GM21529 (cell line): ENCODE results near the gene WDR62.

Experiments used
- ATAC-seq: cut with Tn5 transposase; IDR thresholded peaks from one replicate; pipeline ENCODE4 v1.9.1; 2021; ENCODE audit not compliant: unreplicated experiment

Gene WDR62

DNA sequence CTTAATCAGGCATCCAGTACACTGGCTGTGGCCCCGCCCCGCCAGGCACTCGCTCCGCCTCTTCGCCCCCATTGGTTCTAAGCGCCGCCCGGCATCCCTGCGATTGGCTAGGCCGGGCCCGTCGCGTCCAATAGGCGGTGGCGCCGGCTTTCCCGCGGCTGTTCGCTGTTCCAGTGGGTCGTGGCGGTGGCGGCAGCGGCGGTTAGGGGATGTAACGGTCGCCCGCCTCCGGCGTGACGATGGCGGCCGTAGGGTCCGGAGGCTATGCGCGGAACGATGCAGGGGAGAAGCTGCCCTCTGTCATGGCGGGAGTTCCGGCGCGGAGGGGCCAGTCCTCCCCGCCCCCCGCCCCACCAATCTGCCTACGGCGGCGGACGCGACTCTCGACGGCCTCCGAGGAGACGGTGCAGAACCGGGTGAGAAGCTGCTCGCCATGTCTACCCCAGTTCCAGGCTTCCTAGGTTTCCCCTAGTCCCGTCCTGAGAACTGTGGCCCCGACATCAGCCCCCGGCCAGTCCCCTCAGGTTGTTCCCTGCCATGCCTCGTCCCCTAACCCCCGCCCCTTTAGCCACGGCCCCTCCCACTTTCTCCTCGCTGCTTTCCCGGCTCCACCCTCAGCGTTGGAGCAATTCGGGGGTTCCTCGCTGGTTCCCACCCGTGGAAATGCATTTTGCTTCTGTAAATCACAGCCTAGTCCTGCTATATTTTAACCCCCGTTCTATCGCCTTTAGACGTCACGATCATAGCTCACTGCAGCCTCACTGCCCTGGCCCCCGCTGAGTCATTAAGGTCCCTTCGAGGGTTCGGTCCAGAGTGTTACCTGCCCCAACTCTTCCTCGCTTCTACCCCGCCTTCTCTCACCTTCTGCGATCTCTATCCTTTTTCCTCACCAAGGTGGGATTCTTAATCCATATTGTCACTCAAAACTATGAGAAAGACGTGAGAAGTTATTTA lies at the start of gene WDR62:
TSS of gene WDR62 (plus strand) at position 165 of the 954 bp plus-strand sequence. CDS start at position 240, 75 bp downstream.
- ATAC-seq: peak; percentile 70

GRCh38 chr19:36006955-36007354 lies 47.7 kb upstream of the WDR62 start:
- no peak for ATAC-seq

DNA sequence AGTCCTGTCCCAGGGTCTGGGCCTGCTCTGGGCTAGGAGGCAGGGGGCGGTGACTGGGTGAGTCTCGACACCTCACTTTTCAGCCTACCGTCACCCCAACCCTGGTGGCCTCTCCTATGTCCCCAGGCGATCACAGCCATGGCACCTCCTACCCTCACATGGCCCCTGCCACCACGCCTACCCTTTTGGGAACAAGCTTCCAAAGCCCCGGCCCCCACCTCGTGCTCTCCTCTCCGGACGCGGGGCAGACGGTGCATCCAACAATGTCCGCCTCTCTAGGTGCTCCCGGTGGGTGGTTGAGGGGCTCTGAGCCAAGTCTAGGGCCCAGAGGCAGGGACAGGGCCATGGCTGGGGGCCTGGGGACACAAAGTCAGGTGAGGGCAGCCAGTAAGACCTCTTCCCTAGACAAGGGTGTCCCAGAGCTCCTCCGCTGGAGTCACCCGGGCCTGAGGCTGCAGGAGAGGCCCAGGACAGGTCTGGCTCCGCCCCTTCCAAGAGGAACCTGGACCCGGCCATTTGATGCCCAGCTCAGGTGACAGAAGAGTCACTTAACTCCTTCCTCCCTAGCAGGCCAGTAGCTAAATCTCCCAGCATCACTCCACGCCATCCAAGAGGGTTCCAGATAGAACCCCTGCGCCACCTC lies 46.2 kb upstream of the WDR62 start, which contains the start of gene SYNE4:
TSS of gene SYNE4 (minus strand) at position 478 of the 643 bp plus-strand sequence. CDS start at position 346, 132 bp downstream.
- no peak for ATAC-seq

DNA sequence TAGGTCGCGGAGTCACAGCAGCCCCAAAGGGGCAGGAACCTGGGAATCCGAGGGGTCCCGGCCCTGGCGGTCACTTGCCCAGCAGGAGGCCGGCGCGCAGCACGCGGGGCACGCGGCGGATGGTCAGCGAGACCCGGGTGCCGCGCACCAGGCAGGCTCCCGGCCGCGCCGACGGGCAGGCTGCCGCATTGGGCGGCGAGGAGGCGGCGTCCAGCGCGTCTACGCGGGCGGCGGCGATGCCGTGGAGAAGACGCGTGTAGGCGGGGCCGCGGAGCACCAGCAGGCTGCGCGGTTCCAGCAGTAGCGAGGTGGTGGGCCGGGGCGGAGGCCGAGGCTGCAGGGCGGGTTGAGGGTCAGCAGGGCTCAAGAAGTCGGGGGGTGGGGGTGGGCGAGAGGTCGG lies 45.5 kb upstream of the WDR62 start:
- no peak for ATAC-seq

DNA sequence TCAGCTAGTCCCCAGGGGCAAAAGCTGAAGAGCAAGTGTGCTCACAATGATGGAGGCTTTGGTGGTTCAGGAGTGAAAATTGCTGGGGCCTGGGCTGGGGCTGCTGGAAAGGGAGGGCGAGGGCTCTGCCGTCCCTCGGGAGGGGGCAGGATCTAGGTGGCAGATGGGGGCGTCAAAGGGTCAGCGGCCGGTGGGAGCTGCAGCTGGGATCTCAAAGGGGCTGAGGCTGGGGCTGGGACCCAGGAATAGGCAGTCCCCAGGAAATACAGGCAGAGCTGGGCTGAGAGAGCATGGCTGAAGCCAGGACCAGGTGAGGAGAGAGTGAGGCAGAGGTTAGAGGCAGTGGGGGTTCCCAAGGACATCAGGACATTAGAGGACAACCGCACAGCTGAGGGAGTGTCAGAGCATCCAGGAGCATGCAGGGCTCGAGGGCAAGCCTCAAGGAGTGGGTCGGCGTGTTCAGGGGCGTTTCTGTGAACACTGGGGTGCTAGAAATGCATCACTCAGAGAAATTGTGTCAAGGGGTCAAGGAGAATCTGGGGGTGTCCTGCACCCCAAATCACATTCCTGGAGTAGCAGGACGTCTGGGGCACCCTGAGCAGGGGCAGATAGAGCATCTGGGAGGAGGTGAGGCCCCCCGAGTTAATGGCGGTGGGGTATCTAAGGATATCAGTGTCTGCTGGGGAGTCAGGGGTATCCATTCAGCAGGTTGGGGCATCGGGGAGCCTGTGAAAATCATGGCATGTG lies 44.9 kb upstream of the WDR62 start:
- ATAC-seq: no peak

DNA sequence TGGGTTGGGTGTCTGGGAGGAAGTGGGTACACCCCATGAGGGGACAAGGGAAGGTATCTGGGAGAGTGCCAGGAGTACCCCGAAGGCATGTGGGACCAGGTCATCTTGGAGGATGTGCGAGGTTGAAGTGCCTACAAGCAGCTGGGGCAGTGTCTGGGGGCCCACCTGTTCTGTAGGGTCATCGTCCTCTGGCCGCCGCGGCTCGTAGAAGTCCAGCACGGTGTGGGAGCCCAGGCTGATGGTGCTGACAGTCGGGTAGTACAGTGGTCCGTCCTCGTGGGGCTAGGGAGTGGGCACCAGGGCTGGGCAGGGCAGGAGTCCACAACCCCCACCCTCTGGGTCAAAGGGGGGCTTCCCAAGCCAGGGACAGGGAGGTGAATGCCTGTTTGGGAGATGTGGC lies 44.3 kb upstream of the WDR62 start:
- no peak for ATAC-seq

GRCh38 chr19:36013280-36014011 lies 41.3 kb upstream of the WDR62 start:
- no peak for ATAC-seq

- ATAC-seq: peak; percentile 93
Measured at GRCh38 chr19:36014012-36014924, 40.4 kb upstream of the WDR62 start, which contains the start of gene ALKBH6. Gene ALKBH6, minus strand, starts transcription at chr19:36014213. Its CDS starts 816 bp downstream, at chr19:36013397.

GRCh38 chr19:36019061-36019670 lies 35.5 kb upstream of the WDR62 start:
- no peak for ATAC-seq

DNA sequence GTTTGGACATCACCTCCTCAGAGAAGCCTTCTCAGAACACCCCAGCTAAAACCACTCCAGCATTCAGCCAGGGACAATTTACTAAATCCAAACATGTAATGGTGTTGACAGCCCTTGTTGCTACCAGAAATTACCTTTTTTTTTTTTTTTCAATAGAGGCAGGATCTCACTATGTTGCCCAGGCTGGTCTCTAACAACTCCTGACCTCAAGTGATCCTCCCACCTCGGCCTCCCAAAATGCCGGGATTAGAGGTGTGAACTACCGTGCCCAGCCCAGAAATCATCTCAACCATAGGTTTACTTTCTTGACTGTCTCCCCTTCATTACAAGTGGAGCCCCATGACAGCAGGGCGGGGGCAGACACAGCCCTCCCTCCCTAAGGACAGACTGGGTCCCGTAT lies 31.3 kb upstream of the WDR62 start:
- ATAC-seq: no peak

GRCh38 chr19:36025541-36025940 lies 29.2 kb upstream of the WDR62 start:
- no peak for ATAC-seq

GRCh38 chr19:36026091-36026876 lies 28.4 kb upstream of the WDR62 start:
- no peak for ATAC-seq

DNA sequence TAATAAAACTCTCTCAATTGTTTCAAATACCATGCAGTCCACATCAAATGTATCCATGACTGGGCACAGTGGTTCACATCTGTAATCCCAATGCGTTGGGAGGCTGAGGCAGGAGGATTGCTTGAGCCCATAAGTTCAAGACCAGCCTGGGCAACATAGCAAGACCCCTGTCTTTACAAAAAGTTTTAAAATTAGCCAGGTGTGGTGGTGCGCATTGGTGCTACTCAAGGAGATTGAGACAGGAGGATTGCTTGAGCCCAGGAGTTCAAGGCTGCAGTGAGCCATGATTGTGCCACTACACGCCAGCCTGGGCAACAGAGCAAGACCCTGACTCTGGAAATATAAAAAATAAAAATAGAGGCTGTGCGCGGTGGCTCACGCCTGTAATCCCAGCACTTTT lies 27.0 kb upstream of the WDR62 start:
- ATAC-seq: no peak

DNA sequence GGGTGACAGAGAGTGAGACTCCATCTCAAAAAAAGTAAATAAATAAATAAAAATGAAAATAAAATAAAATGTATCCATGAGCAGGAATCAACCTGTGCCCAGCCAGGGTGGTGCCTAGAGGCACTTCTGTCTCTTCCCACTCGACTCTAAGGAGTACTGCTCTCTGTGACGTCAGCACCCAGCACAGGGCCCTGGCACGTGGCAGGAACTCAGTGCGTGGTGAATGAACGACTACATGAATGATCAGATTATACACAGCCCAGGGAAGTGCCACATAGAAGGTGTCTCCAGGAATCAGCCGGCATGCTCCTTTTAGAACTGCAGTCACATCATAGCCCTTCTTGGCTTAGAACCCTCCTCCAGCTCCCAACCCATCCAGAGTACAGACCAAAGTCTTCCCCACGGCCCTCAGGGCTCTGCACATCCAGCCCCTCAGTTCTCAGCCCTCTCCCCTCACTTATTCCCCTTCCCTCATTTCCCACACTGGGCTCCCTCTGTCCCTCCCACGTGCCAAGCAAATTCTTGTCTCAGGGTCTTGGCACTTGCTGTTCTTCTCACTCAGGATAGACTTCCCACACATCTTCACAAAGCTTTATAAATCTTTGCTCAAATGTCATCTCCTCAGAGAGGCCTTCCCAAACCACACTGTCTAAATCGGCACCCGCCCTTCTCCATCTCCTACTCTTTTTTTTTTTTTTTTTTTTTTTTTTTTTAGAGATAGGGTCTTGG lies 26.2 kb upstream of the WDR62 start:
- ATAC-seq: no peak

GRCh38 chr19:36030264-36031148 lies 24.2 kb upstream of the WDR62 start:
- no peak for ATAC-seq

DNA sequence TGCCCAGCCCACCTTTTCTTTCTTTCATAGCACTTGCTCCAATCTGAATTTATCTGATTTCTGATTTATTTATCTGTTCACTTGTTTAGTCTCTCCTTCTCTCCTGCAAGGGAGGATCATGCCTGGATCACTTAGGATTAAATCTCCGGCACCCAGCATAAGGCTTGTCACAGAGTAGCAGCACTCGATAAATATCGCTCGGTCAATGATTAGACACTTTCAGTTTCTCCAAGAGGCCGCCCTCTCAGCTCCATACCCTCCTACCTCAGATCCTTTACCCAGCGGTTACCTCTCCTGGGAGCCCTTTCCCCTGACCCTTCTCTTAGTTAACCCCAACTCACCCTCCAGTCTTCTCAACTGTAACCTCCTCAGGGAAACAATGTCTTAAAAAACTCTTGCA lies 23.4 kb upstream of the WDR62 start:
- ATAC-seq: no peak
